CD4-positive, alpha-beta T cell treated with Interleukin-1 beta for 1 hour (primary cell): Measurements from ENCODE around the gene AP4S1.
"Not testable (repeated sequence)": the region's sequence is repeated elsewhere in the genome, so short reads cannot be mapped to it uniquely, and the experiment has no call there.

ENCODE experiments used
- DNase-seq, 2 donors: peaks; one replicate each; pipeline ENCODE4 v3.0.0-alpha.2; 2020 to 2022

The AP4S1 gene

GRCh38 chr14:31090883-31091764, 65.7 kb downstream of the AP4S1 start:
- DNase-seq: peak in 1 of 2 donors; percentile 57

- no peak for DNase-seq
Observed at GRCh38 chr14:31092160-31092708, 66.8 kb downstream of the AP4S1 start.

GRCh38 chr14:31093884-31094839, 68.7 kb downstream of the AP4S1 start:
- not testable (repeated sequence) for DNase-seq

GRCh38 chr14:31095817-31096216, 70.4 kb downstream of the AP4S1 start:
- not testable (repeated sequence) for DNase-seq

- DNase-seq: no peak
Observed at GRCh38 chr14:31096255-31096654, 70.8 kb downstream of the AP4S1 start.

- no peak for DNase-seq
Observed at GRCh38 chr14:31097081-31097480, 71.6 kb downstream of the AP4S1 start.

GRCh38 chr14:31106768-31107167, 81.3 kb downstream of the AP4S1 start:
- DNase-seq: no peak

- no peak for DNase-seq
Observed at GRCh38 chr14:31109257-31109656, 83.8 kb downstream of the AP4S1 start.

GRCh38 chr14:31110872-31111271, 85.4 kb downstream of the AP4S1 start:
- DNase-seq: no peak

GRCh38 chr14:31113794-31114193, 88.3 kb downstream of the AP4S1 start:
- DNase-seq: no peak

GRCh38 chr14:31118892-31119291, 93.4 kb downstream of the AP4S1 start:
- no peak for DNase-seq

GRCh38 chr14:31122098-31122611, 96.7 kb downstream of the AP4S1 start:
- DNase-seq: no peak

- DNase-seq: no peak
Observed at GRCh38 chr14:31122921-31123320, 97.5 kb downstream of the AP4S1 start.

GRCh38 chr14:31124197-31124596, 98.7 kb downstream of the AP4S1 start:
- peak in 1 of 2 donors; percentile 65 for DNase-seq

GRCh38 chr14:31125231-31125630, 99.8 kb downstream of the AP4S1 start:
- no peak for DNase-seq

GRCh38 chr14:31126680-31127079, 101.2 kb downstream of the AP4S1 start:
- DNase-seq: no peak

- DNase-seq: peak; percentile 53 to 84
Observed at GRCh38 chr14:31127690-31128089, 102.2 kb downstream of the AP4S1 start.

- DNase-seq: peak in 1 of 2 donors; percentile 12
Observed at GRCh38 chr14:31128601-31129526, 103.4 kb downstream of the AP4S1 start.

- no peak for DNase-seq
Observed at GRCh38 chr14:31133133-31133532, 107.7 kb downstream of the AP4S1 start.

GRCh38 chr14:31137214-31137889, 111.9 kb downstream of the AP4S1 start:
- no peak for DNase-seq

GRCh38 chr14:31138301-31138700, 112.9 kb downstream of the AP4S1 start:
- no peak for DNase-seq
